Right atrium auricular region (tissue), 2 donors: Measurements from ENCODE around the gene SMAD2. TPM values are rescaled to one million over a fixed set of nuclear protein-coding genes. Genes with fewer than 3 reads are reported as not detected.
"Not testable (repeated sequence)": the region's sequence is repeated elsewhere in the genome, so short reads cannot be mapped to it uniquely, and the experiment has no call there.

Experiments
- DNase-seq: peaks from one replicate; pipeline ENCODE4 v3.0.0-alpha.2; 2019; ENCODE audit warnings: low spot score
- H3K27ac ChIP-seq, 2 donors: fragments of 200-600 bp; sonication (generic); 1 replicate in 1 of 2; 2 replicates in 1 of 2; pipeline ENCODE4 v1.5.1; 2016 to 2019
- H3K27me3 ChIP-seq, 2 donors: fragments of 200-600 bp; sonication (generic); one replicate each; pipeline versions ENCODE4 v1.5.1 to v1.6.0; 2017 to 2019
- H3K36me3 ChIP-seq: fragments of 200-600 bp; sonication (generic); one replicate; pipeline ENCODE4 v1.5.1; 2016
- H3K4me1 ChIP-seq, 2 donors: fragments of 200-600 bp; sonication (generic); one replicate each; pipeline versions ENCODE4 v1.5.1 to v1.6.0; 2017 to 2019
- H3K4me3 ChIP-seq, 2 donors: fragments of 200-600 bp; sonication (generic); 1 replicate in 1 of 2; 2 replicates in 1 of 2; pipeline ENCODE4 v1.5.1; 2017 to 2019; ENCODE audit warnings: mild to moderate bottlenecking in 1 of 2, moderate library complexity in 1 of 2
- H3K9me3 ChIP-seq, 2 donors: fragments of 200-600 bp; sonication (generic); one replicate each; pipeline ENCODE4 v1.5.1; 2019
- CTCF ChIP-seq, 2 donors: fragments of 200-600 bp; sonication (generic); IDR thresholded peaks; one replicate each; pipeline ENCODE4 v1.5.1; 2019; ENCODE audit warnings: antibody characterized with exemption in 2 of 2
- total RNA-seq, 2 donors: library from RNA; depleted of rRNA; stranded (reverse); fragments of >200 nt; gene quantifications; one replicate each; pipeline ENCODE4 v1.1.0, GENCODE V29; 2016

The SMAD2 gene
- total RNA-seq, 2 donors from 2014 or later, result 54.8 to 81.1 TPM

GRCh38 chr18:47842836-47843235 is 87.6 kb downstream of the SMAD2 start:
- Histone ChIP-seq H3K27ac (no peak overlapping the region), H3K4me3 (no peak overlapping the region), H3K27me3 (no peaks in the 10 kb centered on the region), H3K4me1 (no peaks in the 10 kb centered on the region), H3K36me3 (peaks cover 28% of the 10 kb centered on the region), H3K9me3 (no peaks in the 10 kb centered on the region)
- no peak for DNase-seq
- TF ChIP-seq CTCF (IDR thresholded peaks at IDR 0.05), result no peak

- H3K9me3 ChIP-seq, result no peaks in the 10 kb centered on the region
- no peaks in the 10 kb centered on the region for H3K27me3 ChIP-seq
- TF ChIP-seq CTCF (IDR thresholded peaks at IDR 0.05), result no peak
- H3K36me3 ChIP-seq, result peaks cover 18% of the 10 kb centered on the region
- DNase-seq, result no peak
- H3K4me3 ChIP-seq, result no peak overlapping the region
- H3K4me1 ChIP-seq, result no peaks in the 10 kb centered on the region
- H3K27ac ChIP-seq, result no peak overlapping the region
Observed at GRCh38 chr18:47838396-47838795, 92.1 kb downstream of the SMAD2 start.

DNA sequence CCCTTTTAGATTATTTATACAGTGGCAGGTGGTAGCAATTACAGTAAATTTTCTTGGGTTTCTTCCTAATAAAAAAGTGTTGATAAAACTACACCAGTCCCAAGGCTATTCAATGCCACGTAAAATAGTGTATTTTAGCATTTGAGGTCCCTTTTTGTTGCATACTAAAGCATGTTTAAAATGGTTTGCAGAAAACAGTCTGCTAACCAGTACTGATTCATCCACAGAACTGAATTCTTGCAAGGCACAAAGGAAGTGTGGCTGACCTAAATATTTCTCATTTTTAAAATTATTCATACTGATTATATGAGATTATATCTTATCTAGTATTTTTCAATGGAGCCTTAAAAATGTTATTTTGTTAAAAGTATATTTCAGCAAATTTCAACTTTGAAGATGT is 98.1 kb downstream of the SMAD2 start:
- Histone ChIP-seq H3K27ac (no peak overlapping the region), H3K9me3 (no peaks in the 10 kb centered on the region), H3K4me3 (no peak overlapping the region), H3K36me3 (no peaks in the 10 kb centered on the region), H3K4me1 (no peaks in the 10 kb centered on the region), H3K27me3 (no peaks in the 10 kb centered on the region)
- TF ChIP-seq CTCF (IDR thresholded peaks at IDR 0.05), result no peak
- no peak for DNase-seq

GRCh38 chr18:47831351-47831750 is 99.1 kb downstream of the SMAD2 start:
- Histone ChIP-seq H3K27me3 (no peaks in the 10 kb centered on the region), H3K27ac (no peak overlapping the region), H3K4me1 (no peaks in the 10 kb centered on the region), H3K36me3 (no peaks in the 10 kb centered on the region), H3K4me3 (no peak overlapping the region), H3K9me3 (no peaks in the 10 kb centered on the region)
- no peak for TF ChIP-seq CTCF (IDR thresholded peaks at IDR 0.05)
- DNase-seq, result no peak

DNA sequence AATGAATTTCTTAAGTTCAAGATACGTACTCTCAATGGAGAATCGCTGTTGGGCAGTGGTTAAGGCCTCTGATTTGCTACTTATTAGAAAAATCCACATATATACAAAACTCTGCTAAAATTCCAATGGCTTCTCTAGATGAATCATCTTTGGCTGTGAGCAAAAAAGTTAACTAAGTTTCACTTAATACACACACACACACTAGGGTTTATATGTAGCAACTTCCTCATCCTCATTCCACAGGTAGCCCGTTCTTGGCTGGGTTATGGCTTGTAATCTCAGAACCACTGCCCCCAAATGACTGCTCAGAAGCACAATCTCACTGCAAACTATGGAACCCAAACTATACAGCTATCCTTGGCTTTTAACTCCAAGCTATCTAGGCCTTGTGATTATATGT is 99.7 kb downstream of the SMAD2 start:
- no peak for DNase-seq
- no peak for TF ChIP-seq CTCF (IDR thresholded peaks at IDR 0.05)
- Histone ChIP-seq H3K27me3 (no peaks in the 10 kb centered on the region), H3K4me3 (no peak overlapping the region), H3K27ac (no peak overlapping the region), H3K36me3 (no peaks in the 10 kb centered on the region), H3K4me1 (no peaks in the 10 kb centered on the region), H3K9me3 (no peaks in the 10 kb centered on the region)

DNA sequence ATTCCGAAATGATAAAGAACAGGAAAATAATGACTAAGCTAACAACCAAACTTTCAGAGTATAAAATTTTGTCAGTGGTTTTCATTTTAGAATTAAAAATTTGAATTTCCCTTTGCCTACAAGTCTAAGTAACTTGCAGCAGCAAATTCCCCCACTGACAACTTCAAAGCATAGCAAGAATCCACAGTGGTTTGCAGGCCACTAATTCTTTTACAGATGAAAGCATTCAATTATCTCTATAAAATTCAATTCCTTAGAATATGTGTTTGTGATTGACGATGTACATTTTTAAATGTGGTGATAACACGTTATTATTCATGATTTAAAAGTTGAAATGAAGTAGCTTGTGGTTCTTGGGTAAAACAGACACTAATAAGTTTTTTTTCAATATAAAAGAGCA is 100.6 kb downstream of the SMAD2 start:
- no peak for TF ChIP-seq CTCF (IDR thresholded peaks at IDR 0.05)
- Histone ChIP-seq H3K4me3 (no peak overlapping the region), H3K27me3 (no peaks in the 10 kb centered on the region), H3K36me3 (no peaks in the 10 kb centered on the region), H3K9me3 (no peaks in the 10 kb centered on the region), H3K27ac (no peak overlapping the region), H3K4me1 (no peaks in the 10 kb centered on the region)
- DNase-seq, result no peak

- H3K27me3 ChIP-seq, H3K36me3 ChIP-seq, DNase-seq, H3K27ac ChIP-seq, H3K4me3 ChIP-seq, H3K4me1 ChIP-seq, H3K9me3 ChIP-seq: not testable (repeated sequence)
Observed at GRCh38 chr18:47828031-47828430, 102.4 kb downstream of the SMAD2 start.
